ENCODE data around the gene RTL3. TPM values are rescaled to one million over a fixed set of nuclear protein-coding genes. Genes with fewer than 3 reads are reported as not detected.

The RTL3 gene
- total RNA-seq, 1 experiment from 2014 or later: not detected

DNA sequence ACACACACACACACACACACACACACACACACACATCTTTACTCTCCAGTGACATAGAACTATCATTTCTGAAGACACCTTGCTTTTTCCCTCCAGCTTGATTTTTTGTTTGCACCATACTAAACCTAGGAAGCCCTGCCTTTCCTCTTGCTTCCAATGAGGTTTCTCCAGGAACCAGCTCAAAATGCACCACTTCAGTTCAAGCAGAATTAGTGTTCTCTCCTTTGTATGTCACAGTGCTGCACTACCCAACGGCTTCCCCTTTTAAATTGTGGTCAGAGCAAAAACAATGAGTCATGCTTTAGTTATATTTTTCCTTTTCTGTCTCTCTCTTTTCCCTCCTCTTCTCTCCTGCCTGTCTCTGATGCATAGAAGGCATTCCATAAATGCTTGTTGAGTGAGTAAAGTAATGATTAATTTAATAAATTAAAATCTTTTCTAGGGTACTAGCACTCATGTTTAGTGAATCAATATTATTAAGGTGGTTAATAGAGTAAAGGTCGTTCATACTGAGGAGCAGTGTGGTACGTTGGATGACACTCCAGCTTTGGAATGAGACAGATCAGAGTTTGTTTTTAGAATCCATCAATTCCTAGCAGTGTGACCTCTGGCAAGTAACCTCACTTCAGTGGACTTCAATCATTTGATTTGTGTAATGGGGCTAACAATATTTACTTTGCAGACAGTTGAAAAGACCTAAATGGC, 5.9 kb downstream of the RTL3 start:
- DNase-seq (peak; percentile 88), ATAC-seq (peak; percentile 88)
- peak overlapping the region; percentile 35; the same call in 1 of the 2 replicates for H2AFZ ChIP-seq (ENCODE audit: low read length)
- CTCF ChIA-PET: no interaction called here
- no peaks in the 10 kb centered on the region for H3K36me3 ChIP-seq (ENCODE audit: low read depth, low read length)
- no peaks in the 10 kb centered on the region for H3K79me2 ChIP-seq (ENCODE audit: low read length)
- H4K20me1 ChIP-seq (ENCODE audit: low read length): no peaks in the 10 kb centered on the region
- peak overlapping the region; percentile 12; the same call in 1 of the 2 replicates for H3K4me3 ChIP-seq (ENCODE audit: low read length)
- peak overlapping the region; percentile 55 for H3K27ac ChIP-seq (ENCODE audit: low read length)
- BruUV-seq (replicated peaks): no TSS peak
- intact Hi-C loops (cut with micrococcal nuclease): loop anchor here (1.0 to 10.0 kb wide), 3 partner anchors 39 to 288 kb away; no protein-coding TSS in a partner anchor
- H3K4me1 ChIP-seq (ENCODE audit: insufficient read depth, low read length): peaks cover 36% of the 10 kb centered on the region
- no peak overlapping the region for H3K9ac ChIP-seq (ENCODE audit: low read length)
- peak overlapping the region; percentile 64 for H3K4me2 ChIP-seq (ENCODE audit: low read length)
- no peaks in the 10 kb centered on the region for H3K27me3 ChIP-seq (ENCODE audit: low read length)
- H3K9me2 ChIP-seq (replicated peaks; ENCODE audit: low read length): no peaks in the 10 kb centered on the region
- H3K9me3 ChIP-seq (ENCODE audit: low read length): no peaks in the 10 kb centered on the region
- H3F3A ChIP-seq (ENCODE audit: low read length, unreplicated experiment): no peaks in the 10 kb centered on the region
- TF ChIP-seq CTCF (conservative IDR thresholded peaks at IDR 0.05; ENCODE audit: low read depth, low read length) (no peak), EZH2 (IDR thresholded peaks at IDR 0.05; ENCODE audit: low read length, unreplicated experiment) (no peak), EZH2phosphoT487 (IDR thresholded peaks at IDR 0.05; ENCODE audit: borderline replicate concordance, low read length) (no peak)
- POLR2A ChIA-PET (ENCODE audit: unreplicated experiment): no interaction called here

GRCh38 chrX:78650906-78651437, 8.2 kb downstream of the RTL3 start:
- no peak for ATAC-seq
- no peak for TF ChIP-seq EZH2phosphoT487 (IDR thresholded peaks at IDR 0.05; ENCODE audit: borderline replicate concordance, low read length)
- no peak for TF ChIP-seq CTCF (conservative IDR thresholded peaks at IDR 0.05; ENCODE audit: low read depth, low read length)
- no peak for TF ChIP-seq EZH2 (IDR thresholded peaks at IDR 0.05; ENCODE audit: low read length, unreplicated experiment)
- ChIA-PET CTCF (no interaction called here), POLR2A (ENCODE audit: unreplicated experiment) (no interaction called here)
- Histone ChIP-seq H3K27me3 (ENCODE audit: low read length) (no peaks in the 10 kb centered on the region), H3K4me3 (ENCODE audit: low read length) (no peak overlapping the region), H4K20me1 (ENCODE audit: low read length) (no peaks in the 10 kb centered on the region), H3K9me2 (replicated peaks; ENCODE audit: low read length) (no peaks in the 10 kb centered on the region), H3K9ac (ENCODE audit: low read length) (no peak overlapping the region), H3K9me3 (ENCODE audit: low read length) (no peaks in the 10 kb centered on the region), H3K79me2 (ENCODE audit: low read length) (no peaks in the 10 kb centered on the region), H3K36me3 (ENCODE audit: low read depth, low read length) (no peaks in the 10 kb centered on the region), H2AFZ (ENCODE audit: low read length) (no peak overlapping the region), H3F3A (ENCODE audit: low read length, unreplicated experiment) (no peaks in the 10 kb centered on the region), H3K4me1 (ENCODE audit: insufficient read depth, low read length) (peaks cover 36% of the 10 kb centered on the region), H3K4me2 (ENCODE audit: low read length) (no peak overlapping the region), H3K27ac (ENCODE audit: low read length) (no peak overlapping the region)
- BruUV-seq (replicated peaks): no TSS peak
- intact Hi-C loops (cut with micrococcal nuclease): loop anchor here (5.0 to 10.0 kb wide), 2 partner anchors 56 to 286 kb away; no protein-coding TSS in a partner anchor
- DNase-seq: peak; percentile 2

GRCh38 chrX:78643874-78644273, 15.3 kb downstream of the RTL3 start:
- Histone ChIP-seq H3K9ac (ENCODE audit: low read length) (no peak overlapping the region), H3K27me3 (ENCODE audit: low read length) (no peaks in the 10 kb centered on the region), H3K79me2 (ENCODE audit: low read length) (no peaks in the 10 kb centered on the region), H3K4me3 (ENCODE audit: low read length) (no peak overlapping the region), H2AFZ (ENCODE audit: low read length) (no peak overlapping the region), H3K36me3 (ENCODE audit: low read depth, low read length) (no peaks in the 10 kb centered on the region), H3K27ac (ENCODE audit: low read length) (no peak overlapping the region), H4K20me1 (ENCODE audit: low read length) (no peaks in the 10 kb centered on the region), H3K4me1 (ENCODE audit: insufficient read depth, low read length) (peaks cover 12% of the 10 kb centered on the region), H3F3A (ENCODE audit: low read length, unreplicated experiment) (no peaks in the 10 kb centered on the region), H3K9me2 (replicated peaks; ENCODE audit: low read length) (no peaks in the 10 kb centered on the region), H3K4me2 (ENCODE audit: low read length) (no peak overlapping the region), H3K9me3 (ENCODE audit: low read length) (no peaks in the 10 kb centered on the region)
- ChIA-PET CTCF (no interaction called here), POLR2A (ENCODE audit: unreplicated experiment) (no interaction called here)
- no peak for TF ChIP-seq CTCF (conservative IDR thresholded peaks at IDR 0.05; ENCODE audit: low read depth, low read length)
- TF ChIP-seq EZH2phosphoT487 (IDR thresholded peaks at IDR 0.05; ENCODE audit: borderline replicate concordance, low read length): no peak
- no peak for TF ChIP-seq EZH2 (IDR thresholded peaks at IDR 0.05; ENCODE audit: low read length, unreplicated experiment)
- BruUV-seq (replicated peaks): no TSS peak
- no peak for DNase-seq
- ATAC-seq: no peak
- intact Hi-C loops (cut with micrococcal nuclease): no loop called here
